Hepatocyte (in vitro differentiated cells): ENCODE data around the gene MED20. TPM values are rescaled to one million over a fixed set of nuclear protein-coding genes. Genes with fewer than 3 reads are reported as not detected.

Experiments
- DNase-seq: peaks from one replicate; pipeline ENCODE4 v3.0.0-alpha.2; 2016; ENCODE audit warnings: low spot score
- H2AFZ ChIP-seq: fragments of 200-600 bp; sonication (generic); 2 replicates; pipeline ENCODE4 v1.6.0; 2016; ENCODE audit warnings: antibody characterized with exemption, mild to moderate bottlenecking
- H3K27ac ChIP-seq: fragments of 200-600 bp; sonication (generic); 2 replicates; pipeline ENCODE4 v1.5.1; 2016; ENCODE audit warnings: mild to moderate bottlenecking
- H3K27me3 ChIP-seq: fragments of 200-600 bp; sonication (generic); 2 replicates; pipeline ENCODE4 v1.6.1; 2016
- H3K36me3 ChIP-seq: fragments of 200-600 bp; sonication (generic); replicated peaks from 2 replicates; pipeline ENCODE4 v1.5.1; 2016; ENCODE audit warnings: low read depth; ENCODE audit not compliant: insufficient read depth
- H3K4me1 ChIP-seq: fragments of 200-600 bp; sonication (generic); 2 replicates; pipeline ENCODE4 v1.5.1; 2016; ENCODE audit warnings: mild to moderate bottlenecking, moderate library complexity; ENCODE audit not compliant: insufficient read depth
- H3K4me2 ChIP-seq: fragments of 200-600 bp; sonication (generic); 2 replicates; pipeline ENCODE4 v1.6.0; 2016
- H3K4me3 ChIP-seq: fragments of 200-600 bp; sonication (generic); 2 replicates; pipeline ENCODE4 v1.5.1; 2016; ENCODE audit warnings: mild to moderate bottlenecking
- H3K79me2 ChIP-seq: fragments of 200-600 bp; sonication (generic); 2 replicates; pipeline ENCODE4 v1.6.0; 2017; ENCODE audit warnings: mild to moderate bottlenecking
- H3K9me2 ChIP-seq: fragments of 200-600 bp; sonication (generic); replicated peaks from 2 replicates; pipeline ENCODE4 v1.6.0; 2017; ENCODE audit warnings: mild to moderate bottlenecking; ENCODE audit not compliant: insufficient read depth
- H3K9me3 ChIP-seq: fragments of 200-600 bp; sonication (generic); 2 replicates; pipeline ENCODE4 v1.5.1; 2016; ENCODE audit warnings: low read depth, mild to moderate bottlenecking
- H4K20me1 ChIP-seq: fragments of 200-600 bp; sonication (generic); 2 replicates; pipeline ENCODE4 v1.6.0; 2016; ENCODE audit warnings: mild to moderate bottlenecking; ENCODE audit not compliant: insufficient read depth, poor library complexity, severe bottlenecking
- EZH2 ChIP-seq: fragments of 200-600 bp; sonication (generic); IDR thresholded peaks from 2 replicates; pipeline ENCODE4 v1.6.1; 2016; ENCODE audit warnings: antibody characterized with exemption, mild to moderate bottlenecking, borderline replicate concordance
- EZH2phosphoT487 ChIP-seq: fragments of 200-600 bp; sonication (generic); IDR thresholded peaks from one replicate; pipeline ENCODE4 v1.6.1; 2018; ENCODE audit warnings: antibody characterized with exemption, mild to moderate bottlenecking, low read depth, moderate library complexity; ENCODE audit not compliant: unreplicated experiment, severe bottlenecking
- WGBS: methylation state at CpG from one replicate; pipeline ENCODE4 v1.1.6; 2016; ENCODE audit warnings: low lambda C conversion rate; ENCODE audit errors: missing lambda C conversion rate; 5-methylcytosine and 5-hydroxymethylcytosine counted together
- polyA plus RNA-seq: library from polyadenylated mRNA; unstranded; fragments of >200 nt; fragmentation: Nextera tagmentation; extraction: Ambion mirVana; gene quantifications from 2 replicates; pipeline ENCODE4 v1.2.1, GENCODE V29; 2016
- total RNA-seq: library from RNA; depleted of rRNA; stranded (reverse); fragments of >200 nt; gene quantifications from 2 replicates; pipeline ENCODE4 v1.2.3, GENCODE V29; 2014
- TF ChIP-seq, protein P1 (sequence below): fragments of 200-600 bp; sonication (generic); IDR thresholded peaks from 2 replicates; pipeline ENCODE4 v1.5.1; 2016; ENCODE audit warnings: antibody characterized with exemption, mild to moderate bottlenecking; ENCODE audit not compliant: poor library complexity

The MED20 gene
- total and polyA plus RNA-seq, 2 experiments from 2014 or later, result 18.1 to 19.8 TPM

DNA sequence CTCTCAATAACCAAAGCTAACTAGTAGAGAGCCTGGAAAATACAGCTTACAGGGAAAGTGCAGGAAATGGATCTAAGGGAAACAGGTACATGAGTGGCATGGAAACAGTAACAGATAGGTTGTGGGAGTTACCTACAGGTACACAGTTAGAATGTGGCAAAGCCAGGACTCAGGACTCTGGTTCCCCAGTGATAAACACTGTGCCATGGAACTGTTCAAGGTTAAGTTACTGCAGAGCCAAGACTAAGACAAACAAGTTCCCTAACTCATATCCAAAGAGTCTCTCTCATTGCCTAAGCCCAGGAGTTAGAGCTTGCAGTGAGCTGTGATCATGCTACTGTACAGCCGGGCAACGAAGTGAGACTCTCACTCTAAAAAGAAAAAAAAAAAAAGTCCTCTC, 6.6 kb downstream of the MED20 start:
- Histone ChIP-seq H3K4me1 (peaks cover 2% of the 10 kb centered on the region), H3K27ac (no peak overlapping the region), H2AFZ (no peak overlapping the region), H3K4me3 (no peak overlapping the region), H3K79me2 (peaks cover 44% of the 10 kb centered on the region), H4K20me1 (no peaks in the 10 kb centered on the region), H3K36me3 (no peaks in the 10 kb centered on the region), H3K4me2 (no peak overlapping the region), H3K27me3 (no peaks in the 10 kb centered on the region), H3K9me2 (no peaks in the 10 kb centered on the region), H3K9me3 (no peaks in the 10 kb centered on the region)
- 90% methylated on average over 2 of the region's 2 CpGs for WGBS
- TF ChIP-seq, protein P1, sequence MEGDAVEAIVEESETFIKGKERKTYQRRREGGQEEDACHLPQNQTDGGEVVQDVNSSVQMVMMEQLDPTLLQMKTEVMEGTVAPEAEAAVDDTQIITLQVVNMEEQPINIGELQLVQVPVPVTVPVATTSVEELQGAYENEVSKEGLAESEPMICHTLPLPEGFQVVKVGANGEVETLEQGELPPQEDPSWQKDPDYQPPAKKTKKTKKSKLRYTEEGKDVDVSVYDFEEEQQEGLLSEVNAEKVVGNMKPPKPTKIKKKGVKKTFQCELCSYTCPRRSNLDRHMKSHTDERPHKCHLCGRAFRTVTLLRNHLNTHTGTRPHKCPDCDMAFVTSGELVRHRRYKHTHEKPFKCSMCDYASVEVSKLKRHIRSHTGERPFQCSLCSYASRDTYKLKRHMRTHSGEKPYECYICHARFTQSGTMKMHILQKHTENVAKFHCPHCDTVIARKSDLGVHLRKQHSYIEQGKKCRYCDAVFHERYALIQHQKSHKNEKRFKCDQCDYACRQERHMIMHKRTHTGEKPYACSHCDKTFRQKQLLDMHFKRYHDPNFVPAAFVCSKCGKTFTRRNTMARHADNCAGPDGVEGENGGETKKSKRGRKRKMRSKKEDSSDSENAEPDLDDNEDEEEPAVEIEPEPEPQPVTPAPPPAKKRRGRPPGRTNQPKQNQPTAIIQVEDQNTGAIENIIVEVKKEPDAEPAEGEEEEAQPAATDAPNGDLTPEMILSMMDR, result no peak
- no peak for DNase-seq

DNA sequence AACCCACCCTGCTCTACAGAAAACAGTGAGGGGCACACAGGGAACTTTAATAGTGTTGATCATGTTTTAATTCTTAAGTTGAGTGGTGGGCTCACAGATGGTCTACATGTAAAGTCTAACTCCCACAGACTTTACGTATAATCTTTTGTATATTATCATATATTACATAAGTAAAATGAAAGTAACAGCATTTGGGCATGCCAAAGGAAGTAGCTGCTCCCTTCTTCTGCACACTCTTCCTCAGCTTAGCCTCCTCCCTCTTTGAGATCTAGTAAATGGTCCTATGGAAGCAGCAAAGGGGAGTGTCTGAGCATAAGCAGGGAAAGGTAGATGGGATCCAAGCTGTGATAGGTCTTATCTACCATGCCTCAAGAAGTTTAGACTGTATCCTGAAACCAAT, 11.2 kb downstream of the MED20 start:
- H3K27ac ChIP-seq, result no peak overlapping the region
- no peaks in the 10 kb centered on the region for H3K36me3 ChIP-seq
- H3K79me2 ChIP-seq, result peaks cover 12% of the 10 kb centered on the region
- no peaks in the 10 kb centered on the region for H3K4me1 ChIP-seq
- H3K4me2 ChIP-seq, result no peak overlapping the region
- no peaks in the 10 kb centered on the region for H4K20me1 ChIP-seq
- H2AFZ ChIP-seq, result no peak overlapping the region
- no peaks in the 10 kb centered on the region for H3K9me2 ChIP-seq
- TF ChIP-seq EZH2phosphoT487 (no peak), EZH2 (no peak)
- TF ChIP-seq, protein P1, result no peak
- no peak overlapping the region for H3K4me3 ChIP-seq
- no peaks in the 10 kb centered on the region for H3K9me3 ChIP-seq
- WGBS, result 100% methylated on average over 1 of the region's 1 CpG
- H3K27me3 ChIP-seq, result no peaks in the 10 kb centered on the region
- no peak for DNase-seq

DNA sequence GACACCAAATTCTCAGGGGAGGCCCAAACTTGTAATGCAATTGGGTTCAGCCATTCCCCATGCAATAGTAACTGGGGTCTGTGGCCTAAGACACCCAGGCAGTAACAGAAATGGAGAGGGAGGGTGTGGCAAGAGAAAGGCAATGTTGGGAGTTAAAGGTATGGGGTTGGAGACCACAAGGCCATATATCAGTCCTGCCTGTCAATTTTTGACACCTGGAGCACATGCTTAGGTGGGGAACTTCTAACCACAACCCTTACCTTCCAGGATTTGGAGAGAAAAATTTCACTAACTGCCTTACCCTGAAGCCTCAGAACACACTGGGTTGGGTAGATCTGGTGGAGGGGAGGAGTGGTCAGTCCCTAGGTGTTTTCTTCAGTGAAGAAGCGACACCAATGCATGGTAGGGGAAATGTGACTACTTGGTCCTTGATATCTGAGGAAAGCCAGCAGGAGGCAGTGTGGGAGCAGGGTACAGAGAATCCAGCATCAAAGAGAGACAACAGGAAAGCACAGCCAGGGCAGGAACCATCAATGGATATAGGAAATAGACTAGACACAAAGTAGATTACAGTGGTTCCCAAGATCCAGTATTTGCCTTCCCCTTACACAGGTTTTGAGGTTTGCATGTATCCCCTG, 18.9 kb downstream of the MED20 start:
- H3K27me3 ChIP-seq, result no peaks in the 10 kb centered on the region
- H2AFZ ChIP-seq, result no peak overlapping the region
- H3K4me1 ChIP-seq, result no peaks in the 10 kb centered on the region
- H3K79me2 ChIP-seq, result no peaks in the 10 kb centered on the region
- H3K9me3 ChIP-seq, result no peaks in the 10 kb centered on the region
- no peak overlapping the region for H3K27ac ChIP-seq
- H3K9me2 ChIP-seq, result no peaks in the 10 kb centered on the region
- H3K4me3 ChIP-seq, result no peak overlapping the region
- 96% methylated on average over 1 of the region's 1 CpG for WGBS
- TF ChIP-seq, protein P1, result no peak
- TF ChIP-seq EZH2phosphoT487, result no peak
- TF ChIP-seq EZH2, result no peak
- H4K20me1 ChIP-seq, result no peaks in the 10 kb centered on the region
- no peak overlapping the region for H3K4me2 ChIP-seq
- no peaks in the 10 kb centered on the region for H3K36me3 ChIP-seq
- DNase-seq, result no peak

DNA sequence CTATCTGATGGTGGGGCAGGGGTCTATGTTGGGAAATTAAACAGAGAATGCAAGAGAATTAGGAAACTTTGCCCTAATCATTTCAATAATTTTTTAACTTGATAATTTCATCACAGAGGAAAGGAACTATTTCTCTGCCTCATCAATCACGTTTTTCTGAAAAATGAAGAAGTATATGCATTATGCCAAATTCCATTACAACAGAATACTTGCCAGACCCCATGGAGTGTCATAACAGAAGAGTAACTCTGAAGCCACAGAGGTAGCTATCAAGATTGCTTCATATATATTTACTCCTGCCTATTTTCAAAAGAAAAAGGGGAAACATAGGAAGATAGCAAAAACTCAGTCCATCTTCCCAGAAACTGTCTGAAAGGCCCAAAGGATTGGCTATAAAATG, 20.1 kb downstream of the MED20 start:
- Histone ChIP-seq H3K4me3 (no peak overlapping the region), H3K9me2 (no peaks in the 10 kb centered on the region), H3K79me2 (no peaks in the 10 kb centered on the region), H3K4me2 (no peak overlapping the region), H3K4me1 (peaks cover 8% of the 10 kb centered on the region), H2AFZ (no peak overlapping the region), H3K27ac (no peak overlapping the region), H3K27me3 (no peaks in the 10 kb centered on the region), H4K20me1 (no peaks in the 10 kb centered on the region), H3K36me3 (no peaks in the 10 kb centered on the region), H3K9me3 (no peaks in the 10 kb centered on the region)
- DNase-seq, result no peak
- 88% methylated on average over 1 of the region's 1 CpG for WGBS
- TF ChIP-seq EZH2 (no peak), EZH2phosphoT487 (no peak)
- TF ChIP-seq, protein P1, result no peak
